ENCODE results near the gene HEATR1.
"Not testable (repeated sequence)": the region's sequence is repeated elsewhere in the genome, so short reads cannot be mapped to it uniquely, and the experiment has no call there.

Gene HEATR1

DNA sequence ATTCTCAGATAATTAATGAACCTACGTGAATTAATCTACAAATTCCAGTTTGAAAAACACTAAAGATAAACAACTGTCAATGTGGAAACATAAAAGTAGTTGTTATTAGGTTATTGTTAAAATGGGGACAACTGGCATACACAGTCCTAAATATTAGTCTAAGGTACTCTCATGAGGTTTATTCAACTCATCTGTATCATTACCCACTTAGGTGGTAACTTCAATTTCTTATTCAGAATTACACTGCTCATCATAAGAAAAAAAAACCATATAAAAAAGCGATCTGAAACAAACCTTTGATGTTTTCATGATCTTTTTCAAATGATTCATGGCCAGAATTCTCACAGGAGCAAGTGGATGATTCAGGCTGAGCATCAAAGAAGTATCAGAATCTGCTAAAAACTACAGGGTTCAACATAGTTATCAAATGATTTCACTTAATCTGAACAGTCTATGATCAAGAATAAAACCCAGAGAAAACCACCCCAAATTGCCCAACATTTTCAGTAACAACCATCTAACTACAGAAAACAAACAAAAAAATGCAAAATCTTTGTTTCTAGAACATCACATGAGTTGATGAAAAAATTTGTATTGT is 13.7 kb downstream of the HEATR1 start:
- DNase-seq: no peak

DNA sequence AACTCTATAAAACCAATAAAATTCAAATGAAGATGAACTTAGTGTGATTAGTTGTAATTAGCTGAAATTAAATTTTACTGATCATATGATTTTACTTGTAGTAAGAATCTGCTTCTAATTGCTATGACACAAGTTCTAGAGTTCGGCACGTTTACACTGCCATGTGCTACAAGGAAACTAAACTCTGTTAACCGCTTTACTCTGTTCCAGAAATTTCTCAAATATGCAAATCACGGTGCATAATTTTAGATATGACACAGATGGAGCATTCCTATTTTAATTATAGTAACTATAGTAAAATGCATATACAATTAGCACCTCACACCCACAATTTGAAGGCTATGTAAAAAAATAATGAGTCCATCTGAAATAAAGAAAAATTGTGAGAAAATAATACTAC is 14.8 kb downstream of the HEATR1 start:
- no peak for DNase-seq

DNA sequence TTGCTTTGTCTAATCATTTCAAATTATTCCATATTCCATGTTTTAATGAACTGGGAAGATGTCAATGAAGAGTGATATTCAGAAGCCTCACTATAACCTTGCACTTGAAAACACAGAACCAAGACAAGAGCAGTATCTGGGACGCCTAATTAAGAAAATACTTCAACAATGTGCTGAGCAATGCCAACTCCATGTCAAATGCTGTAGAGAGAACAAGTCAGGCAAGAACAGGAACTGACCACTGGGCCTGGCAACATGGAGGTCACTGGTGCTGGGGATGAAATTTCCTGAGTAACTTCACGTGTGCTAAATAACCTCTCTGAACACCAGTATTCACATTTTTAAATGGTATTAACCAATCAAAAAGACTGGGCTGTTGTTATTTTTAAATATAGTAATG is 22.8 kb downstream of the HEATR1 start:
- no peak for DNase-seq

DNA sequence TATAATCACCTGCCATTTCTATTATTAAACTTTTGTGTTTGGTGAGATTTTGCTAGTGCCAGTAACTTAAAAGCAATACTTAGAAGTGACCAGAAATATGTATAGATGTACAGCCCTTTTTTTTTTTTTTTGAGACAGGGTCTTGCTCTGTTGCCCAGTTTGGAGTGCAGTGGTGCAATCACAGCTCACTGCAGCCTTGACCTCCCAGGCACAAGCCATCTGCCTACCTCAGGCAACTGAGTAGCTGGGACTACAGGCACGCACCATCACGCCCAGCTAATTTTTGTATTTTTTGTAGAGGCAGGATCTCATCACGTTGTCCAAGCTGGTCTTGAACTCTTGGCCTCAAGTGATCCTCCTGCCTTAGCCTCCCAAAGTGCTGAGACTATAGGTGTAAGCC is 23.9 kb downstream of the HEATR1 start:
- not testable (repeated sequence) for DNase-seq

DNA sequence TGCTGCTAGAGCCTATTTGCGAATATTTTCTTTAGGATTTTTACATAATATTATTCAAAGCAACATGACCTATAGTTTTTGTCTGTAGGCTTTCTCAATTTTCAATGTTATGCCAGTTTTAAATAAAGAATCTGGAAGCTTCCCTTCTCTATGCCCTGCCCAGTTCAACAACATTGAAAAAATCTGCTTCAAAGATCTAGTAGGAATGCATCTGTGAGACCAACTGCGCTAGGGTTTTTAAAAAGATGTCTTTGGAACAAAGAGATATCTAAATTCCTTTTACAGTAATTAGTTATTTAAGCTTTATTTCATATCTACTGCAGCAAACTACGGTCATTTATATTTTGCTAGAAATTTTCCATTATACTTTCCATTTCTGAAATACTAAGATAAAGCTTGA is 25.7 kb downstream of the HEATR1 start:
- DNase-seq: no peak

DNA sequence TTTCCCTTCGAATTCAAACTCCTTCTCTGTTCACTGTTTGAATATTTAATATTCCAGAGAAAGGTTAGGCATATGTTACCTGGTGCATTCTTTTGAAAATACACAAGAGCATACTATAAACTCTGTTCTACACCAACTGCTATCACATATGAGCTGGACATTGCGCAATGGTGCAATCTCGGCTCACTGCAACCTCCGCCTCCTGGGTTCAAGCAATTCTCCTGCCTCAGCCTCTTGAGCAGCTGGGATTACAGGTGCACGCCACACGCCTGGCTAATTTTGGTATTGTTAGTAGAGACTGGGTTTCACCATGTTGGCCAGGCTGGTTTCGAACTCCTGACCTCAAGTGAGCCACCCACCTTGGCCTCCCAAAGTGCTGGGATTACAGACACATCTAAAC is 27.3 kb downstream of the HEATR1 start:
- not testable (repeated sequence) for DNase-seq

DNA sequence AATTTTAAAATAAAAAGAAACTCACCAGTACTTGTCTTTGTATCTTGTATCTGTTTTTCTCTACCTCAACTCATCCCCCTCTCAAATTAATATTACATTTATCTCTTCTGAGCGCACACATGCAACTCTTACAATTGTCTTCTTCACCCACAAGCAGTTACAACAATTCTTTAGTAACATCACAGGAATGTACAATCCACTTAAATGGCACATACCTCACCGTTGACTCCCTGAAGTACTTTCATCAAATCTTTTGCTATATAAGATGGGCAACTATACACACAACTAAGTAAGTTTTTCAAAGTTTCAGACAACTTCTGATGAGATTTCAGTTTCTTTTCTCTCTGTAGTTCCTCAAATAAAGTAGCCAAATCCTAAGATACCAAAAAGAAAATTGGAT is 28.3 kb downstream of the HEATR1 start:
- no peak for DNase-seq

DNA sequence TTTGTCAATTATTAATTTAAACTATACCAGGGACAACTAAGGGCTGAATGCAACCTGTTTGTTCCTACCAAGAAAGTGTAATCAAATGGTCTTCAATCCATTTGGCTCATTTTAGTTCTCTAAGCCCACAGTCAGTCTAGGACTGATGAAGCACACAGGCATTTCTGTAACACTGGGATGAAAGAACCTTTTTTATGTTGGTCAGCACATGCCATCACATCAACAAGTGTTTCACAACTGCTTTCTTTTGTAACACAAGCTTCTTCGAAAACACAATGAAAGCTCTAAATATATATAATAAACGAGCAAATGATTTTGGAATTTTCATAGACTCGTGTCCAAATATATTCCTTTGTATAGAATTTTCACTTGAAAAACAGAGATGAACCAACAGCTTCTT is 28.8 kb downstream of the HEATR1 start:
- DNase-seq: no peak

DNA sequence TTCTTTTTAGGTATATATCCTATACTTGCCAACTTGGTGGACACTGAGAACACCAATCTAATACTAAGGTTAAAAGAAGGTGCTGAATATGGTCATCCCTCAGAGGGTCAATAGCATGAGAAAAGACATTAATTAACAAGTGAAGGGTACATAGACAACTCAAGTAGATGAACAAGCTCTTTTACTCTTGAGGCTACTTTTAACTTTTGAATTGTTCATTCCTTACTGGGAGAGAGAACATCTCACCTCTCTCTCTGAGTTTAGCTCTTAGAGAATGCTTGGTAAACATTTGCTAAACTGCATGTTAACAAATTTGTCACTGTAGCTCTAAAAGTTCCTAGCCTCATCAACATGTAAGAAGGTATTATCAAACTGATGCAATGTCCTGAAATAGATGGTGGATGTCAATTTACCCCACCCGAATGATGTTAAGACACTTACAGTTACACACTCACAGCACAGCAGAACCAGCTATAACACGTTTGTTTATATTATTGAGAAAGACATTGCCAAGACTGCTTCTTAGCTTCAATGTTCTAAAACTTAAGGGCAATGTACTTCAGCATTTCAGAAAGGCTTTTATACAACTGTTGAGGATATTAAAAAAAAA is 35.9 kb downstream of the HEATR1 start:
- DNase-seq: no peak

DNA sequence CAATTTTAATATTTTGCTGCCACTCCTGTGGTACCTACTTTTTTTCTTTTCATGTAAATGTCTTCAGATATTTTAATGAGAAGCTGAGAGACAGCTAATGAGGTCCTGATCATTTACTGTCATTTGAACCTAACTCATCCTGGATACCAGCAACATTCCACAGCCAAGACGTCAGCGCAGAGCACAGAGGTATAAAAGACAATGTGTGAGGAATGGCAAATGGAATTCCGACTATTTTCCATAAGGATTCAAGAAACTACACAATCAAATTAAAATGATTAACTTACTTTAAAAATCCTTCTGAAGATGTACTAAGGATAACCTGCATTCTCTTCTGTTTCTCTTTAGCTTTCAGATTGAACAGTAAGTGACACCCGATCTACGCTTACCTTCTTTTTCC is 38.8 kb downstream of the HEATR1 start:
- no peak for DNase-seq

DNA sequence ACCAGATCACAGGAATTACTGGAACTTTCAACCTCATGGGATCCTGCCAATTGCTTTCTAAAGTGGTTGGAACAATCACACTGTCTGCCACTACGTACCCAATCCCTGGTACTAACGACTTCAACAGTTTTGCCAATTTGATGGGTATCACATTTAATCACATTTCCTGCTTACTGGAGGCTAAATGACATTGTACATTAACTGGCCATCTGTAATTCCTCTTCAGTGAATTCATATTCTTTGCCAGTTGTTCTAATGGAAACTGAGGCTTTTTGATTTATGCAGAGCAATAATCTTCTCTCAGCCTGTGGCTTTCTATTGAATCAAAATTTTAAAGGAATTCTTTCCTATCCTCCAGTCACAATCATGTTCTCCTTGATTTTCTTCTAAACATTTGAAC is 42.3 kb downstream of the HEATR1 start:
- DNase-seq: no peak

DNA sequence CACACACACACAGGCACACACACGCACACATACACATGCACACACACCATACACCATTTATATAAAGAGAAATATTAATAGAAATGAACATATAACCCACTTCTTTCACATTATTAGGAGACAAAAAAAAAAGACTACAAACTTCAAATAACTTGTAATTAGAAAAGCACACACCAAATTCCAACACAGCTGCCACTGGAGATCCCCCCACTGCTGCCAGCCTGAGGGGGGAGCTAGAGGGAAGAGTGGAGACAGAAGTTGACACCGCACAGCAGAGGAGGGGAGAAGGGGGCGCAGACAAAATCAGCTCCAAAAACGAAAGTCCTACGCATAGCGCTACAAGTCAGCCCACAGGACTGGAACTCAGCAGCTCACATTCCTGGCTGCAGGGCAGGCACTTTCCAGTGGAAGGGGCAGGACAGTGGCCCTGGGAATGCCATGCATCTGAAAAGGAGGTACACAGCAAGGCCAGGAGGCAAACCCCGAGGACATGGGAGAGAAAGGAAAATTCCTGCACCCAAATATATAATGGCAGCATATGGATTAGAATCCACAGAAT is 44.0 kb downstream of the HEATR1 start:
- no peak for DNase-seq

DNA sequence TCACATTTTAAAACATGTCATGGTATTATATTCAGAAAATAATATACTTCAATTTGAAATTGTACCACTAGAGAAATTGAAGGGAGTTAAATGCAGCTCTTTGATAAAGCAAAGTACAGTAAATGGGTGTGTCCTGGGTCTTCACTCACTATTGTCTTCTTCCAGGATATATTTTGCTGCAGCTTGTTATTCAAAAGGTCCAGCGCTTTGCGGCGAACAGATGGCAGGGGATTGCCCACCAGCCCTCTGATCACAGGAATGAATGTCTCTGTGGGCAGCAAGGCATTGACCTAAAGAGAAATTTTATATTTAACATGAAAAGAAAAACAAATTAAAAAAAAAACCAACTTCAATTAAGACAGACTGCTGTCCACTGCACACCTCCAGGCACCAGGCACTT is 45.5 kb downstream of the HEATR1 start:
- no peak for DNase-seq

DNA sequence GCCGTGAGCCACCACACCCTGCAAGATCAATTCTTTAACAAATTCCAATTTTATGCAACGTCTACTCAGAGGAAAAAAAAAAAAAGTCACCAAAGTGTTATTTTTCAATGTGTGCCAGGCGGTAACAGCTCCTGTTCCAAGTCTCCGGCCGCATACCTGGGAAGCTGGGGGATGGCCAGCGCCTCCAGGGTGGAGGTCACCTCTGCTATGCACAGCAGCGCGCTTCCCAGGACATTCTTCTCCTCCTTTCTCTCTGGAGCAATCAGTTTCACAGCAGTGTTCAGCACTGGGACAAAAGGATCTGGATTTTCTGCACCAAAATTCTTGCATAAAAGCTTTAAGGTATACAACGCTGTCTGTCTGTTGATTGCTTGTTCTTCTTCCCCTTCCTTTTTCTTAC is 46.2 kb downstream of the HEATR1 start:
- no peak for DNase-seq

DNA sequence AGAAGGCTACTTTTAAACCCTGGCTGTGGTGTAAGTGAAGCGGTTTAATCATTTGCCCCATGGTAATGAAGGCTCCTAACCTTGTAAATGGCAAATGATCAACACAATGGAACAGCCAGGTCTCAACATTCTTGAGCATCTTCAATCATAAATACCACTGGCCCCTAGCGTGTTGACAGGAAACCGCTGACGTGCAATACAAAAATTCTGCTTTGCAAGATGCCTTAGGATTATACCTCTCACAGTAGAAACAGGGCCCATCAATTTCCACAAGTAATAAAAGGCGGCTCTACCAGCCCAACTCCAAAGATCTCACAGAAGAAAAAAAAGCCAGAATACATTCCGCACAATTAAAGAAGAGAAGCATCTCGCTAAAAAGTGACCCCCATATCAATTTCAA is 47.7 kb downstream of the HEATR1 start:
- DNase-seq: no peak

DNA sequence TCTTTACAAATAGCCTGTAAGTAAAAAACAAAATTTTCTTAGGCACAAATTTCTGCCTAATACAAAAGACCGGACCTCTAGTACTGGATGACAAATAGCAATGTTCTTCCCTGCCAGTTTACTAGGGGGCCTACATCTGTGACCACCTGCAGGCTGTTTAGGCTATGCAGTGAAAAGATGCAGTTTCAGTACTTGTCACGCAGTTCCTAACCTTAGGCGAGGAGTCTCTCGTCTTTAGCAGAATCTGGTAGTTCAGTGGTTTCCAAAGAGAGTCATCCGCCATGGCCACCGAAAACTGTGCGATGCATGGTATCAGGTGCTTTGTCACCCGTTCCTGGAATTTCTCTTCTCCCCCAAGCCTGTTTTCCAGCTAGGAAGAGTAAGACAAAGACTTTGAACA is 50.9 kb downstream of the HEATR1 start:
- no peak for DNase-seq

DNA sequence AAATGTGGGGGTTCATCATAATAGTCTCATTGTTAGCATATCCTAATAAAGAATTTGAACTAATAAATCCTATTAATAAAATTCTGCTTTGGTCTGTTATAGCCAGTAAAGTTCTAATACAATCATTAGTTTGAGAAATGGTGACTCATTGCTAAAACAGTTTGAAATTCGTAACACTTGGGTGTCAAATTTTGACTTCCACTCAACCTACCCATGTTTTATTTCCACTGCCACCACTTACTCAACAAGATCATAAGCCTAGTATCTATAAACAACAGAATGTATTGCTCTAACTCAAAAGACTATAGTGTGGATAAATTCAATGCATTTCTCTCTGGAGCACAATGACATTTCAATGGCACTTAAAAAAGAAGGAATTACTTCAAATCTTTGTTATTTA is 51.4 kb downstream of the HEATR1 start:
- no peak for DNase-seq

DNA sequence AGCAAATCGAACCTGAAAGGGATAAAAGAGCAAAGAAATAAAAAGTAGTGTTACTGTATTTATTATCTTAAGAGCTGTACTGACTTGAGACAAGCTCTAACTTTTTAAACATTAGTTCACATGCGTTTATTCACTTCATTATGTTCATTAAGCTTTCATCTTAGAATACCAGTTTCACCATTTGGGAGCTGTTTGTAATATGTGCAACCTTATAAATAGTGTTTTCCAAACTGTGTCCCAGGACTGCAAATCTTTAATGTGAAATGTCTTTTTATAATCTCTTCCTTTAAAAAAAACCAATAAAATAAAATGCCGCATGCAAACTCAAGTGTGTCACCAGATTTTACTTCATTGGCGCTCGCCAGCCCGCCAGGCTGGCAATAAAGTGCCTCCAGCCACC is 52.2 kb downstream of the HEATR1 start:
- no peak for DNase-seq

DNA sequence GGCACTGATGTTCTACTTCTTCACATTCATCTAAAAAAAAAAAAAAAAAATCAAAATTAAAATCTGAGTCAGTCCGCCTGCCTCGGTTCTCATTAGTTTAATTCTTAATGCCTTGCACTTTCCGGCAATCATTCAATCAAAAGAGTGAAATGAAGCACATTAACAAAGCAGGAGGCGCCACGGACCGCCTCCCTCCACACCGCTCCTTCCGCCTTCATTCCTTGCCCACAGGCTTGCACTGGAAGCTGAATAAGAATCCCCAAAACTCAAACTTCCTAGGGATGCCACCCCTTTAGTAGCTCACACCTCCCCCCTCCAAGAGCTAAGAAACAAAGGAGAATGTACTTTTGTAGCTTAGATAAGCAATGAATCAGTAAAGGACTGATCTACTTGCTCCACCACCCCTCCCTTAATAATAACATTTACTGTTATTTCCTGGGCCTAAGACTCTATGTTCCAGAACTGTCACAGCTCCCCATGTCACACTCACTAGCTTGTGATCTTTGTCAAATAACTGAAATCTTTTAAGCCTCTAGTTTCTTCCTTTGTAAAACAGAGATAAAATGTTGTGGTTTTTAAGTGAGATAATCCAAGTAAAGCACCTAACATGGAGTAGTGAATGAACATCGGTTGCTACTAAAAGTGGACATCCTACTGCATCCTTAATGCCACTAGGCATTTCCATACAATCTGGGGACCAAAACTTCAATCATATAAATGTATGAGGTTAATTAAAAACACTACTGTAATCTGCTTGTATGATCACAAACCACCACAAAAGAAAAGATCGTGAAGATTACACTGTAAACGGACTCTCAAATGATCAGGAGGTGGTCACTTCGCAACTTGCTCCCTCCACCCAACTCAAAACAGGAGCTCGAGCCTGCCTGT is 53.1 kb downstream of the HEATR1 start:
- no peak for DNase-seq

DNA sequence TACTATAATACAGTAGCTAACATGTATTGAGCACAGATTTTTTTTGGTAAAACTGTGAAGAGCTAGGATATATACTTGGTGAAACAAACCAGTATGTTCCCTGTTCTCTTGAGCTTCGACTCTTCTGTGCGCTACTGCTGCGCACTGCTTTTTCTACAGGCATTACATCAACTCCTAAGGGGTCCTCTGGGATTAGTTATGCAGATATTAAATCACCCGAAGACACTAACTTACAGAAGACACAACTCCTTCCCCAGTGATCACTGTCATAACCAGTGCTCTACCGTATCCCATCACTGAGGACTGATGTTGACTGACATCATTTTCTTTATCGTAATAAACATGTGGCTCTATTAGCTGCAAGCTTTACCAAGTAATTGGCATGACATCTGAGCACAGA is 55.9 kb downstream of the HEATR1 start:
- DNase-seq: no peak

DNA sequence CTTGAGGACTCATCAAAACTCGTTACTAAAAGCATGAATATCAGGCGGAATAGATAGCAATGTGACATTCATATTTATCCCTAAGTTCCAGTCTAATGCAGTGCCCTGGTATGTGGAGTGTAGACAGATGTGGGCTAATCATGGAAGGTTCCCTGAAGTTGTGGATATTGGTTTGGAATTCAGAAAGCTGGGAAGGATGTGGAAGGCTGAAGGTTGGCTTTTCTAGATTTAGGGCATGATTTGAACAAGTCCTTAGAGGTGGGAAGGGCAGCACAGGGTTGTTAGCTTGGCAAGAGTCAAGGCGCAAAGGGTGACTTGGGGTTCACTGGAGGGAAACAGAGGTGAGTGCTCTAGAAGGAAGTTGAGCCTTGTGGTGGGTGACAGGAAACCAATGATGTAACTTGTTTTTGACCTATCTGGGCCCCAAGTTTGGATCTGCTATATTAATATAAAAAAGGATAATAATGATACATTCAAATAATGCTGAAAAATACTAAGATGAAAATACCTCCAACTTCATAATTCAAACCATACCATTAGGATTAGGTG is 58.6 kb downstream of the HEATR1 start:
- no peak for DNase-seq

DNA sequence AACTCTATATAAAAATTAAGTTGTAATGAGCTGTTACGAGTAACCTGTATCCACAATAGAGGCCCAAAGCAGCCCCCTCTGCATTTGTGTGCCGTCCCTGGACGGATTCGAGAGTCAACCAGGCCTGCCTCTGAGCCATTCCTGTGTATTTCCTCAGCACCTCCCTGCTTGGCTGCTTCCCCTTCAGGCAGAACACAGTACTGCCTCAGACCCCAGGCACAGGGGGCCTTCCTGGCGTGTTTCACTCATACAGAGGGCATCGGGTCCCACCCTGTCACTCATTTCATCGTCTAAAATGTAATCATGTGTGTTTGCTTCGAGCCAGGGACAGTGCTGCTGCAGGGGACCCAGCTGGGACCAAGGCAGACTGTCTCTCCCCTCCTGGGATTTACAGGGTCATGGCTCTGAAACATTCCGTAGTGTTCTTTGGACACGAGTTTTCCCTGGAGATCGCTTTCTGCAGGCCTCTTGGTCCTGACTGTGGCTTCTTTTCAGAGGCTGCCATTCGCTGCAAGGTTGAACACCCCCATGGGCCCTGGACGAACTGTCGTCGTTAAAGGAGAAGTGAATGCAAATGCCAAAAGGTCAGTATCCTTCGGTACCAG is 61.1 kb downstream of the HEATR1 start:
- DNase-seq: no peak

DNA sequence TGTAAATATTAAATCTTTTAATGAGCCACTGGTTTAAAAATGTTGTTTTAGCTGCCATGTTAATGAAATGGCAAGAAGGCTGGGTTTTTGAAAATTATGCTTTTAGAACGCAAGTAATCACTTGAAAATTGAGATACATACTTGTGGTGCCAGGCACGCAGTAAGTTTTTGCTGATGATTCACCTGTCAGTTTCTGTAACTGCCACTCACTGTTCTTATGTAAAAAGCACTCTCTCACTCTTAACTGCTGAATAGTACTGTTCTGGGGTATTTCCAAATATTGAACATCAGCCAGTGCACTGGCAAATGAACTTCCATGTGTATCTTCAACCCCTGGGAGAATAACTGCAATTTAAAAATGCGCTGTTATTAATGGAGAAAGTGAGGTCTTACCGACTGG is 62.6 kb downstream of the HEATR1 start:
- DNase-seq: no peak

All from NCI-H1417 treated with DMSO at 0.1 percent for 48 hours (cell line).